ENCODE data around the gene SLC5A1.

- TF ChIP-seq CTCF (IDR thresholded peaks at IDR 0.05) (no peak), SIN3A (IDR thresholded peaks at IDR 0.05; ENCODE audit: borderline replicate concordance, insufficient read depth, low read depth, low read length) (no peak), REST (IDR thresholded peaks at IDR 0.05; ENCODE audit: insufficient read depth in 1 of 2, low read depth in 2 of 2, low read length in 1 of 2) (no peak), POLR2AphosphoS5 (IDR thresholded peaks at IDR 0.05; ENCODE audit: low read depth, low read length) (no peak)
Measured at GRCh38 chr22:32037236-32037635, 5.8 kb upstream of the SLC5A1 start.
